HG03460 (cell line): ENCODE data around the gene FHL1.
A peak's percentile ranks its signal among the peaks of the same experiment; 100 is the strongest.
"Not testable (repeated sequence)": the region's sequence is repeated elsewhere in the genome, so short reads cannot be mapped to it uniquely, and the experiment has no call there.

Source experiments
- ATAC-seq: cut with Tn5 transposase; IDR thresholded peaks from one replicate; pipeline ENCODE4 v1.9.1; 2021; ENCODE audit not compliant: unreplicated experiment

Gene FHL1

GRCh38 chrX:136146614-136147314, 569 bp upstream of the FHL1 start:
- peak; percentile 30 for ATAC-seq

GRCh38 chrX:136147976-136148375, 643 bp downstream of the FHL1 start:
- ATAC-seq: no peak

DNA sequence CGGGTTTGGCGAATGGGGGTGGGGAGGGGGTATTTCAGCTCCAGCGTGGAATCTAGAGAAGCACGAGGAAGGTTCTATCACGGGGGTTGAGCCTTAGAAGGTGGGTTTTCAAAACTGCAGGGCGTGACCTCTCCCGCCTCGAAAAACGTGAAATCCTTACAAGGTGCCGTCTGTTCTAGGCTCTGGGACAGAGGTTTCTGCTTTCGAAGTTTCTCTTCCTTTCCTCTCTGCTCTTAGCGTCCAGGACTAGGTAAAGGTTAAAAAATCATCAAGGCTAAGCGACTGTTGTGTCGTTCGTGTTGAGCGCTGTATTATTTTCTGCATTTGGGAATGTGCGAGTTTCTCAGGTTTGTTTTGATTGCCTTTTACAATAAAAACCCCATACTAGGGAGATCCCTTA, 1.1 kb downstream of the FHL1 start:
- ATAC-seq: no peak

- no peak for ATAC-seq
Observed at GRCh38 chrX:136154998-136155397, 7.7 kb downstream of the FHL1 start.

DNA sequence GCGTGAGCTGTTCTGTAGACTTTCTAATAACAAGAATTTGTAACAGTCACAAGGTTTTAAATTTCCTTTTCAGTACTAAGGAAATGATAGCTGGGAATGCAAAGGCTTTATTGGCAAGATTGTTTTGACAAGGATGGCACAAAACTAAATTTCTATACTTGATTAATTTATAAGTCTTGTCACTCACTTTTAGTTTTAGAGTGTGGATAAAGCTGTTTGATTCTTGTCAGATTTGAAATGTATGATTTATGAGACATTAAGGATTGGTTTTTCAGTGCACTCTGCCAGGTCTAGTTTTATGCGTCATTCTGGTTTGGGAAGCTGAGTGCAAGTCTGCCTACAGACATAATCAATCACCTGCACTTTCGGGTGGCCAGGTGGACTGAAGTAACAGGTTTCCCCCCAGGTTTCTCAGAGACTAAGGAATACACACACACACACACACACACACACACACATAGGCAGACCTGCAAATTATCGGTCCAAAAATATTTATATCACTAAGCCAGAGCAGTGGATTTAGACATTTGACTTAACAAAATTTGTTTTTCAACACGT, 9.3 kb downstream of the FHL1 start:
- ATAC-seq: no peak

- ATAC-seq: no peak
Observed at GRCh38 chrX:136157187-136157586, 9.9 kb downstream of the FHL1 start.

GRCh38 chrX:136158685-136159084, 11.4 kb downstream of the FHL1 start:
- no peak for ATAC-seq

- no peak for ATAC-seq
Observed at GRCh38 chrX:136159611-136160025, 12.3 kb downstream of the FHL1 start.

DNA sequence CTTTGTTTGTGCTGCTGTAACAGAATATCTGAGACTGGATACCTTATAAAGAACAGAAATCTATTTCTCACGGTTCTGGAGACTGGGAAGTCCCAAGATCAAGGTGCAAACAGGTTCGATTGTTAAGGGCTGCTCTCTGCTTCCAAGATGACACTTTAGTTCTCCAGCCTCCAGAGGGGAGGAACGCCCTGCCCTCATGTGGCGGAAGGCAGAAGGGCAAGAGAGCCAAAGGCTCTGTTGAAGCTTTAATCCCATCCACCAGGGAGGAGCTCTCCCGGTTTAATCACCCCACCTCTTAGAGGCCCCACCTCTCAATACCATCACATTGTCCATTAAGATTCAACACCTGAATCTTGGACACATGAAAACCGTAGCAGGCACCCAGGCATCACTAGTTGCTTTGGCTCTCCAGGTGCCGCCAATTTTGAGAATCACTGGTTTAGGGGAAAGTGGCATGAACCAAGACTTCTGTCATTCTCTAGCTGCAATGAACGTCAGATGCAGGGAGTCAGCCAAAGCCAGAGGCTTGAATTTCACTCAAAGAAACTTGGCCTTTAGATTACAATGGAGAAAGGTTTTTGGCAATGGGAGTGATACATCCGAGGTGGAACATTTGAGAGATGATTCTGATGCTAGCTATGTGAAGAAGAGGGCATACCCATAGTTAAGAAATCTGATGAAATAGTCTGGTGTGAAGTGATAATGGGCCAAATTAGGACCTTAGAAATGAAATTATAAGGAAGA, 15.7 kb downstream of the FHL1 start:
- ATAC-seq: peak; percentile 70

DNA sequence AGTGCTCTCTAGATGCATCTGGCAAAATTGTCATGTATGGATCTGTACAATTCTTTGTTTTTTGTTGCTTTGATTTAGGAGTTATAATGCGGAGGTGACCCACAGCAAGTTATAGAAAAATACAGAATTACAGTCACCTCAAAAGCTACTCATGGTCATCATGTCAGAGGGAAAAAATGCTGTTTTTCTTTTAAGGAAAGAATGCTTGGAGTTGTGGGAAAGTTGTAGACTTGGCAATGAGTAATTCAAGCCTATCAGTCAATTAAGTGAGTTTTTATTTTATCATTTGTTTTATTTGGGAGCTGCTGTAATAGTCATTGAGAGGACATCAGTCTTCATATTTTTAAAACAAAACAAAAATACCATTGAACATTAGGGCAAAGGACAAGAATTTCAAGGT, 16.4 kb downstream of the FHL1 start:
- ATAC-seq: no peak

- ATAC-seq: no peak
Observed at GRCh38 chrX:136165406-136165805, 18.1 kb downstream of the FHL1 start.

- no peak for ATAC-seq
Observed at GRCh38 chrX:136166221-136166855, 19.0 kb downstream of the FHL1 start.

- ATAC-seq: not testable (repeated sequence)
Observed at GRCh38 chrX:136167989-136168388, 20.7 kb downstream of the FHL1 start.

DNA sequence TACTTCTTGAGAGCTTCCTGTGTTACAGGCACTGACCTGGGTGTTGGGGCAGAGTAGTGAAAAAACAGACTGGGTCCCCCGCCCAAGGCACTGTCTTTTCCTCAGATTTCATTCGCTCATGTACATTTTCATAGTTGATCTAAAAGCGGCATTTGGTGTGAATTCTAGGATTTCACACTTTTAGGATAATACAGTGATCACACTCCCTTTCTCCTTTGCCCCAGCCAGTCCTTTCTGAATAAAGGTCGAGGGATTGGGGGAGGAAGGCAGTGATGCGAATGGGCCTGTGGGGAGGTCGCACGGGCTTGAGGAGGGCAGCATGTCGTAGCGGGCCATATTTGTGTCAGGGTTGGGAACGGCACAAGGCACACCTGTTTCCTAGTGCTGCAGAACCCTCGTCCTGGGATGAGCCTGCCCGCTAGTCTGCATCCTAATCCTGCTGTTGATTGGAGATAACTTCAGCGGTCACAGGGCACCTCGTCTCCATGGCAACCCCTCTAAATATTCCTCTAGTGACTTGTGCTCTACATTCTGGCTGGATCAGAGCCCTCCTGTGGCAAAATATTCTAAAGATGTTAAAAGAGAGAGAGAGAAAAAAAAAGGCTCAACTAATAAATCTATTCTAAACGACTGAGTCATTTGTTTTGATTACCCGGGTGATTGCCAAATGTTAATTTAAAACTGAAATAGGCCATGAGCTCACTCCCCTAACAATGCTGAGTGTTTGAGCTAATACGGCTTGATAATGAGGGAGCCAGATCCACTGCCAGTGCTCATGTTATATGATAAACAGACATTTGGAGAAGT, 21.8 kb downstream of the FHL1 start:
- ATAC-seq: no peak

GRCh38 chrX:136170139-136170800, 22.9 kb downstream of the FHL1 start:
- ATAC-seq: no peak

- ATAC-seq: no peak
Observed at GRCh38 chrX:136171420-136171819, 24.1 kb downstream of the FHL1 start.

- no peak for ATAC-seq
Observed at GRCh38 chrX:136176399-136176825, 29.1 kb downstream of the FHL1 start.

GRCh38 chrX:136179133-136179532, 31.8 kb downstream of the FHL1 start:
- ATAC-seq: no peak

DNA sequence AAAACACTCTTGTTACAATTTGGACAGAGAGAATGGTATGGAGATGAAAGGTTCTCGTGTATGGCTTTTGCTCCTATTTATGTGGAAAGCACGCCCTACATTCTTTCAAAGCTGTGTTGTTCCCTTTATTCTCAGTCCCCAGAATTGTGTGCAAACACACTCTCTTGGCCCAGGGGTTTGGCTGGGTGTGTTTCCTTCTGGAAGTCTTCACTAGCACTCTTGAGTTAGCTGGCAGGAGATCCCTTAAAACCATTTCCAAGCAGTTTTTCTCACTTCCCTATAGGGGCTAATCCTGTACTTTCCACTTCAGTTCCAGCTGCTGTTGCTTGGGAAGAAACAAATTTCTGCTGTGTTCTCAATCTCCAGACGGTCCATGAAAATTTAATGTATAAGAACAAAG, 35.1 kb downstream of the FHL1 start:
- no peak for ATAC-seq

DNA sequence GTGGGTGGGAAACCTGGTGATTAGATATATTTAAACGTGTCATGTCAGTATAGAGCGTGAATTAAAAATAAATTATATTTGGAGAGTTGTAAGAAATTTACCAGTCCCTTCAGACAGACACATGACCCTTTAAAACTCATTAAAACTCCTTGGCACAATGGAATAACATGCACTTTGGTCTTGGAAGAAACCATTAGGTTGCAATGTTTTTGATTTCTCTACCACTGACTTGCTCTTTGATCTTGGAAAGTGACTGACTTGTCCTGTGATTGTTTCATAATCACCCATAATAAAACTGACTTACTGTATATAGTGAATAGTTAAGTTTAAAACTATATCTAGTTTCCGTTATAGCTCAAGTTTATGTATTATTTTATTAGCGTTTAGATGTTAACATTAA, 35.8 kb downstream of the FHL1 start:
- no peak for ATAC-seq
